Measurements from ENCODE around the gene NRG3.

DNA sequence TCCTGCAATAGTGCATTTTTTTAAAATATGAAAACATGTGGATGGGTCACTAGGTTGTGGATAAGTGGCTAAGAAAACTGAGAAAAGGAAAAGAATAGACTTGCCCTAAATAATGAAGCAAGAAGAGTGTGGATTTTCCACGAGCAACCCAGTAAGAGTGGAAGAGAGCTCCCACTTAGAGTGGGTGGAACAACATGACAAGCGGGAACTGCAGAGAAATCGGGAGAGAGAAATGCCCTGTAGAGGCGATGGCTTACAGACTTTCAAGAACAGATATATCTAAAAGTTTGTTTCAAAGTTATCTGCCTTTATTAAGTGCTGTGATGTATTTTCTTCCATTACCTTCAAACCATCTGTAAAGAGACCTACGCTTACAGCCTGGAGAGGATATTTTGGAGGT lies 26.1 kb upstream of the NRG3 start:
- TF ChIP-seq, protein P1, sequence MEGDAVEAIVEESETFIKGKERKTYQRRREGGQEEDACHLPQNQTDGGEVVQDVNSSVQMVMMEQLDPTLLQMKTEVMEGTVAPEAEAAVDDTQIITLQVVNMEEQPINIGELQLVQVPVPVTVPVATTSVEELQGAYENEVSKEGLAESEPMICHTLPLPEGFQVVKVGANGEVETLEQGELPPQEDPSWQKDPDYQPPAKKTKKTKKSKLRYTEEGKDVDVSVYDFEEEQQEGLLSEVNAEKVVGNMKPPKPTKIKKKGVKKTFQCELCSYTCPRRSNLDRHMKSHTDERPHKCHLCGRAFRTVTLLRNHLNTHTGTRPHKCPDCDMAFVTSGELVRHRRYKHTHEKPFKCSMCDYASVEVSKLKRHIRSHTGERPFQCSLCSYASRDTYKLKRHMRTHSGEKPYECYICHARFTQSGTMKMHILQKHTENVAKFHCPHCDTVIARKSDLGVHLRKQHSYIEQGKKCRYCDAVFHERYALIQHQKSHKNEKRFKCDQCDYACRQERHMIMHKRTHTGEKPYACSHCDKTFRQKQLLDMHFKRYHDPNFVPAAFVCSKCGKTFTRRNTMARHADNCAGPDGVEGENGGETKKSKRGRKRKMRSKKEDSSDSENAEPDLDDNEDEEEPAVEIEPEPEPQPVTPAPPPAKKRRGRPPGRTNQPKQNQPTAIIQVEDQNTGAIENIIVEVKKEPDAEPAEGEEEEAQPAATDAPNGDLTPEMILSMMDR (IDR thresholded peaks at IDR 0.05): no peak
- TF ChIP-seq POLR2A (IDR thresholded peaks at IDR 0.05): no peak
- no peak for TF ChIP-seq EP300 (IDR thresholded peaks at IDR 0.05)
- no peak for TF ChIP-seq POLR2AphosphoS5 (IDR thresholded peaks at IDR 0.05)

All from upper lobe of left lung (tissue), 4 donors.